CD14-positive monocyte (primary cell): Measurements from ENCODE around the gene PCID2. TPM values are rescaled to one million over a fixed set of nuclear protein-coding genes. Genes with fewer than 3 reads are reported as not detected.
"Not testable (repeated sequence)": the region's sequence is repeated elsewhere in the genome, so short reads cannot be mapped to it uniquely, and the experiment has no call there.

Experiments
- DNase-seq, 3 donors: peaks; one replicate each; pipeline ENCODE4 v3.0.0-alpha.2; 2011 to 2022
- H2AFZ ChIP-seq: 2 replicates; pipeline ENCODE4 v1.6.0; 2012; ENCODE audit warnings: mild to moderate bottlenecking, low read depth, low read length, inconsistent platforms; ENCODE audit not compliant: insufficient read depth, poor library complexity, severe bottlenecking
- H3K27ac ChIP-seq, 2 donors: 1 replicate in 1 of 2; 2 replicates in 1 of 2; pipeline ENCODE4 v1.5.1; 2012 to 2013; ENCODE audit warnings: low read length in 2 of 2, control low read depth in 1 of 2, inconsistent platforms in 1 of 2, low read depth in 1 of 2, mild to moderate bottlenecking in 1 of 2
- H3K27me3 ChIP-seq, 2 donors: one replicate each; pipeline versions ENCODE4 v1.6.0 to v1.6.1; 2011 to 2013; ENCODE audit warnings: low read length in 2 of 2; ENCODE audit not compliant: control insufficient read depth in 2 of 2, insufficient read depth in 2 of 2
- H3K36me3 ChIP-seq, 2 donors: replicated peaks in 1 of 2; 1 replicate in 1 of 2; 2 replicates in 1 of 2; pipeline versions ENCODE4 v1.5.1 to v1.6.1; 2012 to 2013; ENCODE audit warnings: low read length in 2 of 2, control low read depth in 1 of 2, inconsistent platforms in 1 of 2, mild to moderate bottlenecking in 1 of 2; ENCODE audit not compliant: insufficient read depth in 2 of 2, control insufficient read depth in 1 of 2
- H3K4me1 ChIP-seq, 2 donors: 1 replicate in 1 of 2; 2 replicates in 1 of 2; pipeline versions ENCODE4 v1.5.1 to v1.6.1; 2012 to 2013; ENCODE audit warnings: low read length in 2 of 2, control low read depth in 1 of 2, inconsistent platforms in 1 of 2, mild to moderate bottlenecking in 1 of 2, moderate library complexity in 1 of 2; ENCODE audit not compliant: insufficient read depth in 2 of 2, control insufficient read depth in 1 of 2
- H3K4me2 ChIP-seq: replicated peaks from 2 replicates; pipeline ENCODE3; 2012; ENCODE audit warnings: low read length, moderate library complexity, mild to moderate bottlenecking; ENCODE audit not compliant: poor library complexity, severe bottlenecking; ENCODE audit errors: extremely low read depth
- H3K4me3 ChIP-seq, 3 experiments: fragments of 200-600 bp in 1 of 3; sonication (generic) in 1 of 3; replicated peaks in 1 of 3; 1 replicate in 2 of 3; 2 replicates in 1 of 3; pipeline ENCODE4 v1.5.1; 2011 to 2013; ENCODE audit warnings: low read length in 3 of 3, mild to moderate bottlenecking in 3 of 3, control low read depth in 2 of 3, low read depth in 2 of 3, inconsistent platforms in 1 of 3, moderate library complexity in 1 of 3
- H3K79me2 ChIP-seq: 2 replicates; pipeline ENCODE4 v1.6.0; 2012; ENCODE audit warnings: mild to moderate bottlenecking, control low read depth, inconsistent platforms, low read length, moderate library complexity; ENCODE audit not compliant: insufficient read depth
- H3K9ac ChIP-seq: 2 replicates; pipeline ENCODE4 v1.6.0; 2017; ENCODE audit warnings: low read length, mild to moderate bottlenecking; ENCODE audit not compliant: insufficient read depth, poor library complexity, severe bottlenecking
- H3K9me3 ChIP-seq, 2 donors: replicated peaks in 1 of 2; 1 replicate in 1 of 2; 2 replicates in 1 of 2; pipeline versions ENCODE4 v1.5.1 to v1.6.1; 2012 to 2013; ENCODE audit warnings: low read length in 2 of 2, control low read depth in 1 of 2; ENCODE audit not compliant: control insufficient read depth in 1 of 2, insufficient read depth in 1 of 2
- H4K20me1 ChIP-seq: 2 replicates; pipeline ENCODE4 v1.6.0; 2012; ENCODE audit warnings: mild to moderate bottlenecking, low read length, control low read depth, moderate library complexity; ENCODE audit not compliant: insufficient read depth
- H3K27ac Mint-ChIP-seq, 7 donors: one replicate each; pipeline ENCODE4 v1.8.0; 2020; ENCODE audit warnings: mild to moderate bottlenecking in 7 of 7, mixed read lengths in 7 of 7, moderate library complexity in 6 of 7, inconsistent platforms in 2 of 7
- H3K27me3 Mint-ChIP-seq, 3 donors: one replicate each; pipeline ENCODE4 v1.8.0; 2021 to 2022; ENCODE audit warnings: low read depth in 3 of 3, mild to moderate bottlenecking in 3 of 3, mixed read lengths in 3 of 3, moderate library complexity in 3 of 3, inconsistent platforms in 1 of 3
- H3K36me3 Mint-ChIP-seq, 2 donors: one replicate each; pipeline ENCODE4 v1.8.0; 2020; ENCODE audit warnings: mixed read lengths in 2 of 2, inconsistent platforms in 1 of 2, mild to moderate bottlenecking in 1 of 2
- H3K4me1 Mint-ChIP-seq: one replicate; pipeline ENCODE4 v1.8.0; 2020; ENCODE audit warnings: mild to moderate bottlenecking, mixed read lengths
- H3K4me3 Mint-ChIP-seq, 2 donors: one replicate each; pipeline ENCODE4 v1.8.0; 2020; ENCODE audit warnings: mild to moderate bottlenecking in 2 of 2, mixed read lengths in 2 of 2, moderate library complexity in 1 of 2
- H3K9me3 Mint-ChIP-seq, 7 donors: one replicate each; pipeline ENCODE4 v1.8.0; 2020 to 2022; ENCODE audit warnings: mixed read lengths in 7 of 7, mild to moderate bottlenecking in 6 of 7, moderate library complexity in 6 of 7, inconsistent platforms in 2 of 7
- CTCF ChIP-seq: fragments of 200-600 bp; IDR thresholded peaks from one replicate; pipeline ENCODE4 v1.8.0; 2022; ENCODE audit warnings: antibody characterized with exemption, mild to moderate bottlenecking
- WGBS: methylation state at CpG from one replicate; pipeline ENCODE4 v1.1.5; 2013; ENCODE audit warnings: missing lambda C conversion rate; ENCODE audit not compliant: insufficient coverage; 5-methylcytosine and 5-hydroxymethylcytosine counted together
- intact Hi-C, 2 donors: fragments of 100-400 bp; cut with micrococcal nuclease; formaldehyde crosslinking; loops; one replicate each; pipeline versions ENCODE4 v1.15.0 to v1.15.1; 2023
- polyA plus RNA-seq, 3 donors: library from polyadenylated mRNA; depleted of rRNA in 1 of 3; unstranded in 2 of 3; stranded (reverse) in 1 of 3; fragments of 300-500 nt in 2 of 3; fragments of >200 nt in 1 of 3; fragmentation: Illumina TruSeq in 2 of 3; gene quantifications; 1 replicate in 2 of 3; 2 replicates in 1 of 3; pipeline ENCODE4 v1.2.3, GENCODE V29; 2012 to 2021

PCID2 gene
- polyA plus RNA-seq, 3 donors: 31.5 to 39.8 (median 34.2) TPM

GRCh38 chr13:113162783-113163685 is 45.4 kb downstream of the PCID2 start:
- no peak for TF ChIP-seq CTCF
- Histone ChIP-seq H3K27ac (no peak overlapping the region), H3K27me3 (peaks cover 0 to 19% of the 10 kb centered on the region in 2 donors), H4K20me1 (no peaks in the 10 kb centered on the region), H3K9me3 (peaks cover 0 to 3% of the 10 kb centered on the region in 2 donors), H2AFZ (no peak overlapping the region), H3K36me3 (no peaks in the 10 kb centered on the region), H3K9ac (no peak overlapping the region), H3K79me2 (no peaks in the 10 kb centered on the region), H3K4me2 (no peak overlapping the region), H3K4me1 (no peaks in the 10 kb centered on the region), H3K4me3 (no peak overlapping the region)
- Mint-ChIP-seq H3K9me3 (peaks cover 0 to 8% (median 4%) of the 10 kb centered on the region in 7 donors), H3K4me3 (peak overlapping the region in 1 of 2 donors; percentile 78), H3K27me3 (peaks cover 25 to 47% (median 47%) of the 10 kb centered on the region in 3 donors), H3K27ac (no peak overlapping the region), H3K4me1 (no peaks in the 10 kb centered on the region), H3K36me3 (no peaks in the 10 kb centered on the region)
- intact Hi-C loops: no loop called here
- 54% methylated on average over 23 of the region's 25 CpGs for WGBS
- no peak for DNase-seq

GRCh38 chr13:113161975-113162374 is 46.5 kb downstream of the PCID2 start:
- no CpG with 5 or more reads among the region's 13 CpGs for WGBS

More at GRCh38 chr13:113161975-113162374, 46.5 kb downstream of the PCID2 start:
- H3K9me3 ChIP-seq, H3K4me3 ChIP-seq, H3K27ac ChIP-seq, H3K4me2 ChIP-seq, H3K9me3 Mint-ChIP-seq, H3K36me3 ChIP-seq, H3K4me1 ChIP-seq, H3K4me1 Mint-ChIP-seq, H3K27ac Mint-ChIP-seq, H3K9ac ChIP-seq, H4K20me1 ChIP-seq, intact Hi-C loops, H3K79me2 ChIP-seq, H3K36me3 Mint-ChIP-seq, H2AFZ ChIP-seq, H3K4me3 Mint-ChIP-seq, DNase-seq: not testable (repeated sequence)
- peaks cover 33 to 52% (median 50%) of the 10 kb centered on the region in 3 donors for H3K27me3 Mint-ChIP-seq
- peaks cover 0 to 19% of the 10 kb centered on the region in 2 donors for H3K27me3 ChIP-seq
